ENCODE data around the gene MEGF11.

The MEGF11 gene

DNA sequence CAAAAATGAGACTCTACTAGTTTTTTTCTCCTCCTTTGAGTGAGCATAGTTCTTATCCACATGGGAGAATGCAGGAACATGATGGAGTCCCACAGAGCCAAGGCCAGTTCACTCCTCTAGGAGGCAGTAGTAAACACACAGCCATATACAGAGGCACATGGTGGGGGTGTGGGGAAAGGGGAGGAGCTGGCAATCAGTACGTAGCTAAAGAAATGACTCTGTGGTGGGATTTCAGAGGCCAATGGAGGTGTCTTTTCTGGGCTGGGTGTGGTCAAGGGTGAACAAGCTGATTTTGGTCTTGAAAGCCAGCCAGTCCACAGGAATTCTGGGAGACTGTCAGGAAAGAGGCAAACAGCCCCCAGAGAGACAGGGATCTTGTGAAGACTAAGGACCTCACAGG is 390.9 kb downstream of the MEGF11 start:
- no peaks in the 10 kb centered on the region for H3K79me2 ChIP-seq (ENCODE audit: insufficient read depth, low read length)
- no peak overlapping the region for H3K4me3 ChIP-seq (ENCODE audit: insufficient read depth, low read length, poor library complexity, severe bottlenecking)
- H2AFZ ChIP-seq (ENCODE audit: low read depth, low read length, severe bottlenecking): peak overlapping the region; percentile 42
- no peaks in the 10 kb centered on the region for H3K9me2 ChIP-seq (replicated peaks; ENCODE audit: insufficient read depth, low read length)
- H4K20me1 ChIP-seq (ENCODE audit: low read depth, low read length): no peaks in the 10 kb centered on the region
- H3K36me3 ChIP-seq (ENCODE audit: low read length): no peaks in the 10 kb centered on the region
- H3K9ac ChIP-seq (ENCODE audit: low read length): no peak overlapping the region
- TF ChIP-seq, protein P1, sequence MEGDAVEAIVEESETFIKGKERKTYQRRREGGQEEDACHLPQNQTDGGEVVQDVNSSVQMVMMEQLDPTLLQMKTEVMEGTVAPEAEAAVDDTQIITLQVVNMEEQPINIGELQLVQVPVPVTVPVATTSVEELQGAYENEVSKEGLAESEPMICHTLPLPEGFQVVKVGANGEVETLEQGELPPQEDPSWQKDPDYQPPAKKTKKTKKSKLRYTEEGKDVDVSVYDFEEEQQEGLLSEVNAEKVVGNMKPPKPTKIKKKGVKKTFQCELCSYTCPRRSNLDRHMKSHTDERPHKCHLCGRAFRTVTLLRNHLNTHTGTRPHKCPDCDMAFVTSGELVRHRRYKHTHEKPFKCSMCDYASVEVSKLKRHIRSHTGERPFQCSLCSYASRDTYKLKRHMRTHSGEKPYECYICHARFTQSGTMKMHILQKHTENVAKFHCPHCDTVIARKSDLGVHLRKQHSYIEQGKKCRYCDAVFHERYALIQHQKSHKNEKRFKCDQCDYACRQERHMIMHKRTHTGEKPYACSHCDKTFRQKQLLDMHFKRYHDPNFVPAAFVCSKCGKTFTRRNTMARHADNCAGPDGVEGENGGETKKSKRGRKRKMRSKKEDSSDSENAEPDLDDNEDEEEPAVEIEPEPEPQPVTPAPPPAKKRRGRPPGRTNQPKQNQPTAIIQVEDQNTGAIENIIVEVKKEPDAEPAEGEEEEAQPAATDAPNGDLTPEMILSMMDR (IDR thresholded peaks at IDR 0.05; ENCODE audit: insufficient read depth, low read length, poor library complexity, severe bottlenecking): peak; percentile 85
- TF ChIP-seq EZH2phosphoT487 (conservative IDR thresholded peaks at IDR 0.05; ENCODE audit: low read length): no peak
- H3F3A ChIP-seq (ENCODE audit: insufficient read depth): peaks cover 10% of the 10 kb centered on the region
- H3K4me2 ChIP-seq (ENCODE audit: low read depth, low read length, poor library complexity, severe bottlenecking): peak overlapping the region; percentile 25
- no peak overlapping the region for H3K27ac ChIP-seq (ENCODE audit: low read depth, low read length)
- H3K27me3 ChIP-seq (ENCODE audit: low read length): no peaks in the 10 kb centered on the region
- H3K9me3 ChIP-seq (ENCODE audit: insufficient read depth, low read length): no peaks in the 10 kb centered on the region

DNA sequence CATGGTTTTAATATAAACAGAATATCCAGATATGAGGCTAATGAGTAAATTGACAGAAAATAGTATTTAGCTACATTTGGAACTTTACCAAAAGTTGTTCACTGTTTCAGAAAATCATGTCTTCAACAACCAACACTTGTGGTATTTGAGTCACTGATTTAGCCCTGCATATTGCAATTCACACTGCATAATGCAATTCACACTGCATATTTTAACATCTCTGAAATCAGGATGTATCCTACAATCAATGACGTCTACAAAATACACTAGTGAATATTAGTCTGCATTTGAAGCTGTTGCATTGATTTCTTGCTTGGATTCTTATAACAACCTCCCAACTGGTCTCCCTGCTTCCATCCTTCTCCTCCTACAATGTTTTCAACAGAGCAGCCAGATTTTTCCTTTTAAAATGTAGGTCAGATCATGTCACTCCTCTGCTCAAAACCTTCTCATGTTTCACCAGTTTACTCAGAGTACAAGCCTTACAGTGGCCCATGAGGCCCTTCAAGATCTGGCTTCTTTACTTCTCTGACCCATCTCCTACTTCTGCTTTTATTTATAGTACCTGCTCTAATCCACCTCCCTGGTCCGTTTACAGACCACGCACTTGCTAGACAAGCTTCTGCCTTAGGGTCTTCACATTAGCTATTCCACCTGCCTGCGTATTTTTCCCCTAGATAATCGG is 395.7 kb downstream of the MEGF11 start:
- H3K79me2 ChIP-seq (ENCODE audit: insufficient read depth, low read length): no peaks in the 10 kb centered on the region
- no peak overlapping the region for H3K4me3 ChIP-seq (ENCODE audit: insufficient read depth, low read length, poor library complexity, severe bottlenecking)
- H3K9me3 ChIP-seq (ENCODE audit: insufficient read depth, low read length): no peaks in the 10 kb centered on the region
- peaks cover 11% of the 10 kb centered on the region; the same call in 1 of the 2 replicates for H3F3A ChIP-seq (ENCODE audit: insufficient read depth)
- no peak overlapping the region for H3K4me2 ChIP-seq (ENCODE audit: low read depth, low read length, poor library complexity, severe bottlenecking)
- TF ChIP-seq, protein P1 (IDR thresholded peaks at IDR 0.05; ENCODE audit: insufficient read depth, low read length, poor library complexity, severe bottlenecking): no peak
- TF ChIP-seq EZH2phosphoT487 (conservative IDR thresholded peaks at IDR 0.05; ENCODE audit: low read length): no peak
- no peak overlapping the region for H2AFZ ChIP-seq (ENCODE audit: low read depth, low read length, severe bottlenecking)
- no peak overlapping the region for H3K27ac ChIP-seq (ENCODE audit: low read depth, low read length)
- no peaks in the 10 kb centered on the region for H3K9me2 ChIP-seq (replicated peaks; ENCODE audit: insufficient read depth, low read length)
- H3K36me3 ChIP-seq (ENCODE audit: low read length): no peaks in the 10 kb centered on the region
- no peaks in the 10 kb centered on the region for H3K27me3 ChIP-seq (ENCODE audit: low read length)
- no peak overlapping the region for H3K9ac ChIP-seq (ENCODE audit: low read length)
- no peaks in the 10 kb centered on the region for H4K20me1 ChIP-seq (ENCODE audit: low read depth, low read length)

DNA sequence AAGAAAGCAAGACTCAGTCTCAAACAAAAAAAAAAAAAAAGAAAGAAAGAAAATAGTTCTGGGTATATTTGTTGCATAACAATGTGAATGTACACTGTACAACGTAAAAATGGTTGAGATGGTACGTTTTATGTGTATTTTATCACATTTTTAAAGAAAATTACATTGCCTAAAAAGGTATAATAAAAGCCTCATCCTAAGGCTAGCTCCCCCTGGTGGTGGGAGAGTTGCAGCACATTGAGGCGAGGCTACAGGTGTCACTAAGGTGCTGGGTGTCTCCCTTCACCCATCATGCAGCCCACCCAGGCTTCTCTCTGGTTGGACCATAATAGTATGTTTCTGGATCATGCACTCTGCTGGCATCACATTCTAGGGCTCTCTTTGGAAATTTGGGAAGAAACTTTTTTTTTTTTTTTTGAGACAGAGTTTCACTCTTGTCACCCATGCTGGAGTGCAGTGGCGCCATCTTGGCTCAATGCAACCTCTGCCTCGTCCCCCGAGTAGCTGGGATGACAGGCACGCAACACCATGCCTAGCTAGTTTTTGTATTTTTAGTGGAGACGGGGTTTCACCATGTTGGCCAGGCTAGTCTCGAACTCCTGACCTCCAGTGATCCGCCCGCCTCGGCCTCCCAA is 396.6 kb downstream of the MEGF11 start:
- peaks cover 11% of the 10 kb centered on the region; the same call in 1 of the 2 replicates for H3F3A ChIP-seq (ENCODE audit: insufficient read depth)
- no peak overlapping the region for H3K27ac ChIP-seq (ENCODE audit: low read depth, low read length)
- no peaks in the 10 kb centered on the region for H3K79me2 ChIP-seq (ENCODE audit: insufficient read depth, low read length)
- H4K20me1 ChIP-seq (ENCODE audit: low read depth, low read length): no peaks in the 10 kb centered on the region
- H2AFZ ChIP-seq (ENCODE audit: low read depth, low read length, severe bottlenecking): no peak overlapping the region
- no peak overlapping the region for H3K4me2 ChIP-seq (ENCODE audit: low read depth, low read length, poor library complexity, severe bottlenecking)
- no peaks in the 10 kb centered on the region for H3K27me3 ChIP-seq (ENCODE audit: low read length)
- H3K9me2 ChIP-seq (replicated peaks; ENCODE audit: insufficient read depth, low read length): no peaks in the 10 kb centered on the region
- TF ChIP-seq, protein P1 (IDR thresholded peaks at IDR 0.05; ENCODE audit: insufficient read depth, low read length, poor library complexity, severe bottlenecking): peak; percentile 76
- TF ChIP-seq EZH2phosphoT487 (conservative IDR thresholded peaks at IDR 0.05; ENCODE audit: low read length): no peak
- H3K9me3 ChIP-seq (ENCODE audit: insufficient read depth, low read length): no peaks in the 10 kb centered on the region
- no peak overlapping the region for H3K4me3 ChIP-seq (ENCODE audit: insufficient read depth, low read length, poor library complexity, severe bottlenecking)
- no peak overlapping the region for H3K9ac ChIP-seq (ENCODE audit: low read length)
- no peaks in the 10 kb centered on the region for H3K36me3 ChIP-seq (ENCODE audit: low read length)
